Right forelimb (tissue), 1 donor: ENCODE measurements around the gene RMRP.
"Not testable (repeated sequence)": the region's sequence is repeated elsewhere in the genome, so short reads cannot be mapped to it uniquely, and the experiment has no call there.

ENCODE experiments used
- DNase-seq: peaks from one replicate; pipeline ENCODE4 v3.0.0-alpha.2; 2018

The RMRP gene

DNA sequence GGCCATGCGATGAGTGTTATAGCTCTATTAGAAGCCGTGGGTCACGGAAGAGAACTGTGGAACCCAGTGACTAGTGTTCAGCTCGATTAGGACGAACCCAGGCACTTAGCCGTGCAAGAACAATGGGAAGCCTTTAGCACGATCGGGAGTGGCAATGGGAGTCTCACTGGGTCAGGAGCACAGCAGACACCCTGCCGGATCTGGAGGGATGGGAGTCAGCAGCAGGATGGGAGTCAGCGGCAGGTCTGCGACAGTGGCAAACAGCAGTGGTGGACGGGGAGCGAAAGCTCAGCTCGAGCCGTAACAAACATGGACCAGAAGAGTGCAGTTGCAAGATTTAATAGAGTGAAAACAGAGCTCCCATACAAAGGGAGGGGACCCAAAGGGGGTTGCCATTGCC is 17.4 kb downstream of the RMRP start:
- not testable (repeated sequence) for DNase-seq

- DNase-seq: no peak
Measured at GRCh38 chr9:35639631-35640030, 18.2 kb downstream of the RMRP start.

GRCh38 chr9:35639225-35639624 is 18.6 kb downstream of the RMRP start:
- not testable (repeated sequence) for DNase-seq

GRCh38 chr9:35638751-35639150 is 19.1 kb downstream of the RMRP start:
- not testable (repeated sequence) for DNase-seq

DNA sequence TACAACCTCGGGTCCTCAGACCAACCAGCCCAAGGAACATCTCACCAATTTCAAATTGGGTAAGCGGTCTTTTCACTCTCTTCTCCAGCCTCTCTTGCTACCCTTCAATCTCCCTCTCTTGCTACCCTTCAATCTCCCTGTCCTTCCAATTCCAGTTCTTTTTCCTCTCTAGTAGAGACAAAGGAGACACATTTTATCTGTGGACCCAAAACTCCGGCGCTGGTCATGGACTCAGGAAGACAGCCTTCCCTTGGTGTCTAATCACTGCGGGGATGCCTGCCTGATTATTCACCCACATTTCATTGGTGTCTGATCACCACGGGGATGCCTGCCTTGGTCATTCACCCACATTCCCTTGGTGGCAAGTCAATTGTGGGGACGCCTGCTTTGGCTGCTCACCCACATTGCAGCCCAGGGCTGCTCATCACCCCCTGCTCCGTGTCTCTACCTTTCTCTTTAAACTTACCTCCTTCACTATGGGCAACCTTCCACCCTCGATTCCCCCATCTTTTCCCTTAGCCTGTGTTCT is 20.3 kb downstream of the RMRP start:
- DNase-seq: not testable (repeated sequence)

DNA sequence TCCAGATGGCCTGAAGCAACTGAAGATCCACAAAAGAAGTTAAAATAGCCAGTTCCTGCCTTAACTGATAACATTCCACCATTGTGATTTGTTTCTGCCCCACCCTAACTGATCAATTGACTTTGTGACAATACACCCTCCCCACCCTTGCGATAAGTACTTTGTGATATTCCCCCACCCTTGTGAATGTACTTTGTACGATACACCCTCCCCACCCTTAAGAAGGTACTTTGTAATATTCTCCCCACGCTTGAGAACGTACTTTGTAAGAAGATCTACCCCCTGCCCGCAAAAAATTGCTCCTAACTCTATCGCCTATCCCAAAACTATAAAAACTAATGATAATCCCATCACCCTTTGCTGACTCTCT is 21.0 kb downstream of the RMRP start:
- not testable (repeated sequence) for DNase-seq

- DNase-seq: no peak
Measured at GRCh38 chr9:35636135-35636876, 21.5 kb downstream of the RMRP start.

DNA sequence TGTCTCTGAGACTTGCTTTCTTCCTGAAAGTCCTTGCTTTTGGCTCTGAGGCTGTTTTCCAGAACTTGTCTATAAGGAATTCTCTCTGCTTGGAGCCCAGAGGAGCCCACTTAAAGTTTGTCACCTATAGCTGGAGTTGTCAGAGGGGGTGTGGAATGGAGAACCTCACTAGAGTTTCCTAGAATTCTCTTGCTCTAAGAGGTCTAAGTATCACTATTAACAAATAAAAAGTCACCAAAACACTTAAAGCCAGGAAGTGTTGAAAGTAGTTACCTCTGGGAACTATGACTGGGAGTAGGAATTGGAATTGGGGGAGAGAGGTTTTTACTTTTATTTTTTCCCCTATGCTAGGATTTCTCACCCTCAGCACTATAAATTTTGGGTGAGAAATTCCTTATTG is 22.1 kb downstream of the RMRP start:
- DNase-seq: no peak

- no peak for DNase-seq
Measured at GRCh38 chr9:35629597-35629996, 28.2 kb downstream of the RMRP start.

DNA sequence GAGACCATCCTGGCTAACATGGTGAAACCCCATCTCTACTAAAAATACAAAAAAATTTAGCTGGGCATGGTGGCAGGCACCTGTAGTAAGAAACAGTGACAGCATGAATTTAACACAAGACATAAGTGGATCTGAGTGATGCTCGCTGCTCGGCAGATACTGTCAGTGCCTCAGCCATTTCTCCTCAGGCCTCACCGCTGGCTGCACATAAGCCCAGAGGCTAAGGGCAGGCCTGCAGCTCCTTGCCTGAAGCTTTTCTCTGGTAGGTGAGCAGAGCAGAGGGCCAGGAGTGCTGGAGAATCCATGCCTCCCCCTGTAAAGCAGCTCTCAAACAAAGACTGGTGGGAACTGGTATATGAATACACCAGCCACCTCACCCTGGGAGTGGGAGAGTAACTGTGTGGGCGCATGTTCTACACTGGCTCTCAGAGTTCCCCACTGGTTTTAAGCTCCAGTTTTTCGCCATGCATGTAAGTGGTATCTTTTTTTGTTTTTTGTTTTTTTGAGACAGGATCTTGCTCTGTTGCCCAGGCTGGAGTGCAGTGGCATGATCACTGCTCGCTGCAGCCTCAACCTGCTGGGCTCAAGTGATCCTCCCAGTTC is 29.3 kb downstream of the RMRP start:
- DNase-seq: no peak

- no peak for DNase-seq
Measured at GRCh38 chr9:35627575-35627974, 30.2 kb downstream of the RMRP start.

DNA sequence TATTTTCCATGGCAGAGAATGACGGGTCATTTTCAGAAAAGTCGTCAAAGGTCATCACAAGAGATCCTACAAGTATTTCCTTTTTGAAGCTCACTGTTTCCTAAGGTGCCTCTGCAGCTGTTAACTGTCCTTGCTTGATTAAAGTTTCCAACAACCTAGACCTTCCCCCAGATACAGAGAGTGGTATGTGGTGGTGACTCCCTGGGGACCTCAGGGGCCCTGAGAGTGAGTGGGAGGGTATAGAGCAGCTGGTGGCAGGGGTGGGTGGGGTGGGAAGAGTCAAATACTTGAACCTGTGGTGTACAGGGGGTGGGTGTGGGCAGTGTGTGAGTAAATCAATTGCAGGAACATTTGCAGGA is 38.0 kb downstream of the RMRP start:
- no peak for DNase-seq

- no peak for DNase-seq
Measured at GRCh38 chr9:35618854-35619799, 38.7 kb downstream of the RMRP start.

GRCh38 chr9:35618325-35618727 is 39.5 kb downstream of the RMRP start, which contains the start of gene CD72:
TSS of gene CD72 (minus strand) at chr9:35618413. CDS start at chr9:35618303, 110 bp downstream.
- no peak for DNase-seq

GRCh38 chr9:35617548-35617947 is 40.3 kb downstream of the RMRP start:
- DNase-seq: no peak

DNA sequence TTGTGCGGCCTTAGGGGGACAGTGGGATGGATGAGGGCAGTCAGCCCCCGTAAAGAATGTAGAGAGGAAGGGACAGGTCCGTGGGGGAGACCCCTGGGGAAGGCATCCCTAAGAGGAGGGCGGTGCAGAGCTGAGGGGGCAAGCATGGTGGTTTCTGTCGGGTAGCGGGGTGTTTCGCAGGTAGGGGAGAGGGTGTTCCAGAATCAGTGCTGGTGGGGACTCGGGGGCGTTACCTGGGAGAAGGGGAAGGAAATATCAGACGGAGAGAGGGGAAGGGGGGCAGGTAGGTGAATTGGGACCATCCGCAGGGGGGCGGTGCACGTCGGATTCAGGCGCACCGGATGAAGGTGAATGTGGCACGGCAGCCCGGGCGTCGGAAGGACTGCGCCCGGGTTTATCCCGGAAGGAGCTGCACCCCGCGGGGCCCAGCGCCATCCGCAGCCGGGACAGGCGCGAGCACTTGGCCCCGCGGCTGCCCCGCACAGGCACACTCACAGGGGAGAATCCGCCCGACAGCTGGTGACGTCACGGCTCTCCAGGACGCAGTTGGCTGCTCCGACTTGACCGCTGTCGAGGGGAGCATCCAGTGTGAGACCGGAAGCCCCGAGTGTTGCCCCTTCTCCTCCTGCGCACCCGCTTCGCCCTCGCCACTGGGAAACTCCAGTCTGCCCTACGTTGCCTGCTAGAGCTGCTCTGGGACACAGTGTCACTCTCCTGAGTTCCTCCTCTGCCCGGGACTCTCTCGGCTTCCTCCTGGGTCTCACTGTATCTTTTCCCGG is 40.9 kb downstream of the RMRP start:
- DNase-seq: no peak

GRCh38 chr9:35615981-35616680 is 41.7 kb downstream of the RMRP start:
- DNase-seq: no peak

DNA sequence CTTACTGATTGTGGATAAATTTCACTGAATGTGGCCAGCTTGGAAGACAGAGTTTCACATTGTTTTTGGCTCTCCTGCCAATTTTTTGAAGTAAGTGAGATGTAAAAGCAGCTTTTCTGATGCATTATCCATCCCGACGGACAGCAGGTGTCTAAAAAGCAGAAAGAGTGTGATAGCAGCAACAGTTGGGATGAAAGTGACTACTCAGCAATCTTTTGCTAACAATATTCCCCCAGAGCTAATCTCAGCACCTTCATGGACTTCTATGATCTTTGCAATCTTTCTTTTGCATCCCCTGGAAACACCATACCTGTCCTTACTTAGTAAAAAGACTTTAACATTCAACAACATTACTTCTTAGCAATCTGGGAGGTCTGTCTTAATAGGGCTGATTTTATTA is 45.0 kb downstream of the RMRP start:
- DNase-seq: no peak

DNA sequence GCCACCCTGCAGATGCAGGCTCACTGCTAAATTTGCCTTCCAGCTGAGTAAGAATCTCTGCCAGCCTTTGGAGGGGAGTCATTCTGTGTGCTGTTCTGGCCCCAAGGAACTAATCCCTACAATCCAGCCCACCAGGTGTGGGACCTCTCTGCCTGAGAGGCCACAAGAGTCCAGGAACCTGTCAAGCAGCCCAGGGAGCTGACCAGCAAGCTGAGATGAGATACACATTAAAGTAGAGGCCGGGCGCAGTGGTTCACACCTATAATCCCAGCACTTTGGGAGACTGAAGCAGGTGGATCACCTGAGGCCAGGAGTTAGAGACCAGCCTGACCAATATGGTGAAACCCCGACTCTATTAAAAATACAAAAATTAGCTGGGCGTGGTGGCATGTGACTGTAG is 45.8 kb downstream of the RMRP start:
- not testable (repeated sequence) for DNase-seq

GRCh38 chr9:35611230-35611797 is 46.5 kb downstream of the RMRP start:
- DNase-seq: no peak

- DNase-seq: no peak
Measured at GRCh38 chr9:35609820-35610163, 48.0 kb downstream of the RMRP start.
